Activated T-cell treated with anti-CD3 and anti-CD28 coated beads for 24 hours (primary cell): ENCODE measurements around the gene ITPKA.

Source experiments
- DNase-seq: peaks from one replicate; pipeline ENCODE4 v3.0.0-alpha.2; 2020; ENCODE audit warnings: low read depth

The ITPKA gene

DNA sequence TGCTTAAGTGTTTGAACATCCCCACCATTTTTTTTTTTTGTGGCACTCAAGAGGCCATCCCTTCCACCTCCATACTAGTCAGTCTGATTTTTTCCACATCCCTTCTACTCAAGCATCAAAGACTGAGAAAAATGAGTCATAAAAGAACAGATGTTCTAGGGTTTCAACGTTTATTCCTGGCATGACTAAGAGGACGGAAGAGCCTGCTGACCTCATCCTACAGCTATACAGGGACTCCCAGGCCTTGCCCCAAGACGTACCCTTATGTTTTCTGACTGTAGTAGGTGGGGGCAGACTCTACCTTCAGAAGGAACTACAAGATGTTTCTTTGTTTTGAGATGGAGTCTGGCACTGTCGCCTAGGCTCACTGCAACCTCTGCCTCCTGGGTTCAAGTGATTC, 3.3 kb upstream of the ITPKA start:
- no peak for DNase-seq

DNA sequence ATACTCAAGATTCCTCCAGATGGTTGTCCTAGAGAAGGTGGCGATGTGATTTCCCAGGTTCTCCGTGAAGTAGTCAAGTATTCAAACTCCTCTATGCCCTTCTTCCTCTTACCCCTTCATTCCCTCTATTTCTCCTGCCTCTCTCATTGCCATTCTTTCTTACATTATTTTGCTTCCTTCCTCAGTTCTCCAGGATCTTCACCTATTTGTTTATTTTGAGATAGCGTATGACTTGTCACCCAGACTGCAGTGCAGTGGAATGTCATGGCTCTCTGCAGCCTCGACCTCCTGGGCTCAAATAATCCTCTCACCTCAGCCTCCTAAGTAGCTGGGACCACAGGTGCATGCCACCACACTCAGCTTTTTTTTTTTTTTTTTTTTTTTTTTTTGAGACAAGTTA, 1.8 kb upstream of the ITPKA start:
- no peak for DNase-seq

DNA sequence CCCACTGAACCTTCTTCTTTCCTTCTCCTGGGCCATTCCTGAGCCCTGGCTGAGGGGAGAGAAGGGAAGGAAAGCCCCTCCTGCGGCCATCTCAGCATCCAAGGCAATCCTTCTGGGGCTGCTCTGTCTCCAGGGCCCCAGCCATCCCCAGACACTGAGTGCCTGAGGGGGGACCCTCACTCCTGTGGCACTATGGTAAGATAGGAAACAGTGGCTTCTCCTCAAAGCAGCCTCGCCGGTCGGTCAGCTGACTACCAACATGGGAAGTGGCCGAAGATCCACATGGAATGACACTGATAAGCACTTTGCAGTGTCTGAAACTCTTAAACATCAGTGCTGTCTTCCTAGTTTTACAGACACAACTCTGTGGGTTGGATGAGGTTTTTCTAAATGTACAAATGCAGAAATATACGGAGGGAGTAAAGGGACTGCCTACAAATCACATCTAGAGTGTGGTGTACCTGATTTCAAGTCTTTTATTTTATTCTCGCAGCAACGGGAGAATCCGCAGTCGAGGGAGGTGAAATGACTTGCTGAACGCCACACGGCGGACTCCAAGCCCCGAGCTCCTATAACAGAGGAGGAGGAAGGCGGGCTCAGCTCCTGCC, 973 bp upstream of the ITPKA start:
- DNase-seq: no peak

DNA sequence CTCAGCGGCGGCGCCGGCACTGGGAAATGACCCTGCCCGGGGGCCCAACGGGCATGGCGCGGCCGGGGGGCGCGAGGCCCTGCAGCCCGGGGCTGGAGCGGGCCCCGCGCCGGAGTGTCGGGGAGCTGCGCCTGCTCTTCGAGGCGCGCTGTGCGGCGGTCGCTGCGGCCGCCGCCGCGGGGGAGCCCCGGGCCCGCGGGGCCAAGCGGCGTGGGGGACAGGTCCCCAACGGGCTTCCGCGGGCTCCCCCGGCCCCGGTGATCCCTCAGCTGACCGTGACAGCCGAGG, 172 bp downstream of the ITPKA start:
- no peak for DNase-seq

DNA sequence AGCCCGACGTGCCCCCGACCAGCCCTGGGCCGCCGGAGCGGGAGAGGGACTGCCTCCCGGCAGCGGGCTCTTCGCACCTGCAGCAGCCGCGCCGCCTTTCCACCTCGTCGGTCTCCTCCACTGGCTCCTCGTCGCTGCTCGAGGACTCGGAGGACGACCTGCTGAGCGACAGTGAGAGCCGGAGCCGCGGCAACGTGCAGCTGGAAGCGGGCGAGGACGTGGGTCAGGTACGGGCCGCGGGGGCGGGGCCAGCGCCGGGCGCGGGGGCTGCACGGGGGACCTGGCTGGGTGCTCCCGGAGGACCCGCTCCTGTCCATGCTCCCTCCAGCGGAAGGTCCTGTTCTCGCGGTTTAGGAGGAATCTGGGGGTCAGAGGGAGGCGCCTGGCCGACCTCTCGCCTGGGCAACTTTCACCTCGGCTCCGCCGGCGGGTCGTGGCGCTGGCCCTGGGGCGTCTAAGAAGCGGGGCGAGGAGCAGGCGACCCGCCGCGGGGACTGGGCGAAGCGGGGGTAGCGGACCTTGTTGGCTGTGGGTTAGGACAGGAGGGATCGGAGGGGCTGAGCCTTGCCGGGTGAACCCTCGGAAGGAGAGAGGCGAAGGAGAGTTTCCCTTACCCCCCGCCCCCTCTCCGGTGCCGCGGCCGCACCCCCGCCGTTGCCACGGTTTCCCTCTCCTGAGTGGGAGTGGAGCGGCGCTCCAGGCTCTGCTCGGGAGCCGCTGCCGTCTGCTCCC, 682 bp downstream of the ITPKA start:
- no peak for DNase-seq

DNA sequence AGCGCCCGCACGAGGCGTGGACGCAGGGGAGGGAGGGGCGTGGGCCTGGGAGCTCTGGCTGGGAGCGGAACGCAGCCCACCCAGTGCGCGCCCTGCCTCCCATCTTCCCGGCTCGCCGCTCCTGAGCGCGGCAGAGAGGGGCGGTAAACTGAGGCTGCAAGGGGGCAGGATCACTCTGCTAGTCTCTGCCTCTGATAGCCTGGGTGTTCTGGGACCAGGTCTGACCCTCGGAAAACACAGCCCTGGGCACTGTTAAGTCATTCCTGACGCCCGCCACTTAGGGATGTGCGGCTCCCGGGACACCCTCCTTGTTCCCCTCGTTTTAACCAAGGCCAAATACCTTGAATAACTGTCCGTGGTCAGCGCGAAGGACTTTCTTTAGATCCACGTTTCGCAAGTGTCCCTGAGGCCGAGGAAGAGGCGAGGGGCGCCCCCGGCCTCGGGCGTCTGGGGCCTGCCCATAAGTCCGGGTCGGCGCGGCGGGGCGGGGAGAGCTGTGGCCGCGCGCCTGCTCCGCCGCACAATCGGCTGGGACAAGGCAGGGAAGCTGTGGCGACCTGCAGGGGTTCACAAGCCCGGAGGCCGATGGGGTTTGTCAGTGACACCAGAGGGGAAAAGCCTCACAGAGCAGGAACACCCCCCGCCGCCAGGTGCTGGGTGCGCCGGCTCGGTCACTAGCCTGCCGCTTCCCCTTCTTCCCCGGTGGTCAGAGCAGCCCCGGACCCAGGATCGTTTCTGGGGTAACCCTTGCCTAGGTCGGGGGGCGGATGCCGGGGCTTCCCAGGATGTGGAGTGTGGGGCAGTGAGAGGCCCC, 1.5 kb downstream of the ITPKA start:
- no peak for DNase-seq

DNA sequence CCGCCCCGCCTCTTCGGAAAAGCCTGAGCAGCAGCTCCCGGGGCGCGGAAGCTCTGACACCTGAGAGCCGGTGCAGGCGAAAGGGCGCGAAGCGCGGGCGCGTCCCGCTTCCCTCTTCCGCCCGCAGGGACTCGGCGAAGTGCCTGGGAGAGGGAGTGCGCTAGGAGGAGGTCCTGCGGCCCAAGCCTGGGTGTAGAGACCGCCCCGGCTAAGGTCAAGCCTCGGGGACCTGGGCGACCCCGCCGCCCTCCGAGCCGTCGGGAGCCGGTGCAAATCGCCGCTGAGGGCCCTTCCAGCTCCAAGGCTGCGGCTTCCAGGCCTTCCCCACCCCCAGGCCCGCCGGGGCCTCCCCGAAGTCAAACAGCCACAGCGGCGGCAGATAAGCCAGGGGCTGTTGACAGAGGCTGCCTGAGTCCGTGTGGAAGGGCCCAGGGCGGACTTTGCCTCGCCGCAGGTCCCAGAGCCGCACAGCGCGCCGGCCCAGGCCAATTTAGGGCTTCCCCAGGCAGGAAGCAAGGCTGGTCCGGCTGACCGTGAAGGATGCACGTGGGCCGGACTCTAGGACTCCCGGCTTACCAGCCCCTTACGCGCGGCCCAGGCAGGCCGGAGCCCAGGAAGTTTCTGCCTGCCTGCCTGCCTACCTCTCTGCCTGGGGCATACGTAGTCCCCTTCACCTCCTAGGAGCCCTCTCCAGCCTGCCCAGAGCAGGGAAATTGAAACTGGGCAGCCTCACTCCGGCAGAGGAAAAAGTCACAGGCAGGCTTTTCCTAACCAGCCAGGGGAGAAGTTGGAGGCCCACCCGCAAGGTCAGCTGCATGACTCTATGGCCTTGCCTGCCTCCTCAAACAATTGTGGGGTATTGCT, 2.3 kb downstream of the ITPKA start:
- no peak for DNase-seq

DNA sequence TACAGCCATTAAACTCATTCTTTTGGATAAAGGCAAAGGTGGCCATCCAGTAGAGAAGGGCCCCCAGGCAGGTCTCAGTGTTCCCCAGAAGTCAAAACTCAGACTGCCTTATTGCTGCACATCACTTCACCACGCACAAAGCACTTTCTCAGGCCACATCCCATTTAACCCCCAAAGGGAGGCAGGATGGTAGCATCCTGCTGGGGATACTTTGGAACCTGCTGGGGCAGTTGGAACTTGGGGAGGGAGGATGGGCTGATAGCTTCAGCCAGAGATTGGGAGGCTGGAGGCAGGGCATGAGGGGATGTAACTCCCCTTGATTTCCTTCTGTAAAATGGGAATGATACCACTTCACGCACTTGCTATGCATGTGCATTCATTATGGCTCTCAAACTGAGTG, 5.0 kb downstream of the ITPKA start:
- no peak for DNase-seq

DNA sequence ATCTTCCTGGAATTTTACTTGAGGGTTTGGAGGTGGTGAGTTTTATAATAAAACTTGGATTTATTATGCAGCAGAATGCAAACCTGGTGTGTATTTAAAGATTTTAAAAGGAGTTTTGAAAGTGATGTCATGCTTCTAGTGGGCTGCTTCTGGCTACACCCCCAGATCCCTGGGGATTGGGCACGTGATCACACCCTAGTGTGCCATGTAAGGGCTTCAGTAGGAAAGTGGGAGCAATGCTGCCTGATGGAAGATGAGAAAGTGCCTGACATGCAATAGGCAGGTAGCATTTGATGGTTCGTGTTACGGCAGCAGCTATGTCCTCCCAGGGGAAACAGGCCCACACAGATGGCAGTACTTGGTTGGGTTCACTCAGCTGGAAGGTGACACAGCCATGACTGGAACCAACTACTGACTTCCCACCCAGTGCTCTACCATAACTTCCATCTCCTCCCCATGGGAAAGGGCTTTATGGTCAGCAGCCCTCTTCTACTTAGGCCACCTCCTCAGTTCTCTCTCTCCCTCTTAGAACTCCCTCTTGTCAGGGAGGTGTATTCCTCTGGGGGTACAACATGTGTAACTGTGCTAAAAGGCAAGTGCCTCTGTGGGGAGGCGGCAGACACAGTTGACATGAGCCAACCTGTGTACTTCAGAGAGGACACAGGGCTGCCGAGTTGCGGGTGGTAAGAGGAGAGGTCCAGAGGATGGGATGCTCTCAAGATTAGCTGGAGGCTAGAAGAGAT, 5.6 kb downstream of the ITPKA start:
- DNase-seq: no peak

DNA sequence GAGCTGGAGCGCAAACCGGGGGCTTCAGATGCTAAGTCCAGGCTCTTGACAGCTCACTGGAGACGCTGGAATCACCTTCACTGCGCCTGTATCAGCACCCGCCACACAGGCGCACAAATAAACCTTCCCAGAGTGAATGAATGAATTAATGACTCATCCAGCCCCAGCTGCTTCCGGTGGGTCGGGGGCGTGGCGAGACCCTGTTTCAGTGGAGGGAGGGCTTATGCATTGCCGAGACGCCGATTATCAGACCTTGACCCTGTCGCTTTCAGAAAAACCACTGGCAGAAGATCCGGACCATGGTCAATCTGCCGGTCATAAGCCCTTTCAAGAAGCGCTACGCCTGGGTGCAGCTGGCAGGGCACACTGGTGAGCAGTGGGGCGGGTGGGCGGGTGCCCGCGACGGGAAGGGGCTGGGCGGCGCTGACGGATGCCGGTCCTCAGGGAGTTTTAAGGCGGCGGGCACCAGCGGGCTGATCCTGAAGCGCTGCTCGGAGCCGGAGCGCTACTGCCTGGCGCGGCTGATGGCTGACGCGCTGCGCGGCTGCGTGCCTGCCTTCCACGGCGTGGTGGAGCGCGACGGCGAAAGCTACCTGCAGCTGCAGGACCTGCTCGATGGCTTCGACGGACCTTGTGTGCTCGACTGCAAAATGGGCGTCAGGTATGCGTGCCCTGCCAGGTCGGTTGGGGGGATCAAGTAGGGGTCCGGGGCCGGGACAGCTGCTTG, 7.7 kb downstream of the ITPKA start:
- DNase-seq: no peak

DNA sequence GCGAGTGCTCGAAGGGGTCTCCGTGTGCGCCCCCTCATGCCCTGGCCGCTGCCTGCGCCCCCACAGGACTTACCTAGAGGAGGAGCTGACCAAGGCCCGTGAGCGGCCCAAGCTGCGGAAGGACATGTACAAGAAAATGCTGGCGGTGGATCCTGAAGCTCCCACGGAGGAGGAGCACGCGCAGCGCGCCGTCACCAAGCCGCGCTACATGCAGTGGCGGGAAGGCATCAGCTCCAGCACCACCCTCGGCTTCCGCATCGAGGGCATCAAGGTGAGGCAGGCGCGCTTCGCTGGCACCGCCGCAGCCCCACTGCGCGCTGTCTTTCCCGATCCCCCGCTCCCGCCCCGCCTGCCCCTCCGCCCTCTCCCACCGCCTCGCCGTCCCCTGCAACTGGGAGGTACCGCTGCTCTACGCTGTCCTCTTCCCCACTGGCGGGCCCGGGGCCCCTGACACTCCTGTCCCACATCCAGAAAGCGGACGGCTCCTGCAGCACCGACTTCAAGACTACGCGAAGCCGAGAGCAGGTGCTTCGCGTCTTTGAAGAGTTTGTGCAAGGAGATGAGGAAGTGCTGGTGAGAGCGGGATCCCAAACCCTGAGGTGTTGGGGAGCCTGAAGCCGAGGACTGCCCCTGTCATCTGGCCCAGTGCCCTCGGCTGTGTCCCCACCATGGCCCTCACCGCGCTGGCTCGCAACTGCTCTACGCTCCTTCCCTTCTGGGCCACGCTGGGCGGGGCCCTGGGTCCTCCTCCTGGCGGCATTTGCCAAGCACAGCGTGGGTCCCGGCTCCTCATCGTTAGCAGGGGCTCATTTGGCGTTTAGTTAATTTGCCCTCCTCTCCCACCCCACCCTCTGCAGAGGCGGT, 8.5 kb downstream of the ITPKA start:
- no peak for DNase-seq

DNA sequence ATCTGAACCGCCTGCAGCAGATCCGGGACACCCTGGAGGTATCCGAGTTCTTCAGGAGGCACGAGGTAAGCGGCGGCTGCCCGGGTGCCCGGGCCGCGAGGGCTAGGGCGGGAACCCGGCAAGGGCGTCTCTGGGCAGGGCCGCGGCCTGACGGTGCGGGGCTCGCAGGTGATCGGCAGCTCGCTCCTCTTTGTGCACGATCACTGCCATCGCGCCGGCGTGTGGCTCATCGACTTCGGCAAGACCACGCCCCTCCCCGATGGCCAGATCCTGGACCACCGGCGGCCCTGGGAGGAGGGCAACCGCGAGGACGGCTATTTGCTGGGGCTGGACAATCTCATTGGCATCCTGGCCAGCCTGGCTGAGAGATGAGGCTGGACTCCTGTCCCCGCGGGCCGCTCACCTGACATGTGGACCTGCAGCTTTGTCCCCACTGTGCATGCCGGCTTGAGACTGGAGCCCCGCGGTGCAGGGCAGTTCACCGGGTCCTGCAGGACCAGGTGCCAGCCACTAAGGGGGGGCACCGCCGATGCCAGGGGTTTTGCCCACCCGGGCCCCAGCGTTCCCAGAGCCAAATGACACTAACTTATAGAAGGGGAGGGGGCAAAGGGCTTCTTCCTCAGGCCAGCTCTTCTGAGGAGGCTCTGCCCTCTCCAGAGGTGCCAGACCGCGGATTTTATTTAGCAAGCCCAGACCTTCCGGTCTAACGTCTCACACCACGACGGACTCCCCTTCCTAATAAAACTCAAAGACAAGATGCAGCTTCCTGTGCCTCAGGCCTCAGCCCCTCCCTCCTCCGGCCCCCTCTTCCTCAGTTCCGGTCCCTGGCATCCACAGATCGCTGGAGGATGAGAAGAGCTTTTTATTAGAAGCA, 9.4 kb downstream of the ITPKA start:
- DNase-seq: no peak

DNA sequence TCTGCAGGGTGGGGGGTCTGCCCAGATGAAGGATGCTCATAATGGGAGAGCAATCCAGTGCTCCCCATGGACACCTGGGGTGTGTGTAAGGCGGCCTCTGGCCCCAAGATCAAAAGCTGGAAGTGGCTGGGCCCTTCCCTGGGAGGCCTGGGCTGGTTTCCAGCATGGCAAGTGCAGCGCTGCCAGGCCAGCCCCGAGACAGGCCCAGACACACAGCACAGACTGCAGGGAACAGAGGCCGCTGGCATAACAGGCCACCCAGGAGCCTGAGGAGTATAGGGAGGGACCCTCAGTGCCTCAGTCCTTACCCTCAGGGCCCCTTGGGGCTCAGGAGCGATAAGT, 10.0 kb downstream of the ITPKA start:
- DNase-seq: no peak

DNA sequence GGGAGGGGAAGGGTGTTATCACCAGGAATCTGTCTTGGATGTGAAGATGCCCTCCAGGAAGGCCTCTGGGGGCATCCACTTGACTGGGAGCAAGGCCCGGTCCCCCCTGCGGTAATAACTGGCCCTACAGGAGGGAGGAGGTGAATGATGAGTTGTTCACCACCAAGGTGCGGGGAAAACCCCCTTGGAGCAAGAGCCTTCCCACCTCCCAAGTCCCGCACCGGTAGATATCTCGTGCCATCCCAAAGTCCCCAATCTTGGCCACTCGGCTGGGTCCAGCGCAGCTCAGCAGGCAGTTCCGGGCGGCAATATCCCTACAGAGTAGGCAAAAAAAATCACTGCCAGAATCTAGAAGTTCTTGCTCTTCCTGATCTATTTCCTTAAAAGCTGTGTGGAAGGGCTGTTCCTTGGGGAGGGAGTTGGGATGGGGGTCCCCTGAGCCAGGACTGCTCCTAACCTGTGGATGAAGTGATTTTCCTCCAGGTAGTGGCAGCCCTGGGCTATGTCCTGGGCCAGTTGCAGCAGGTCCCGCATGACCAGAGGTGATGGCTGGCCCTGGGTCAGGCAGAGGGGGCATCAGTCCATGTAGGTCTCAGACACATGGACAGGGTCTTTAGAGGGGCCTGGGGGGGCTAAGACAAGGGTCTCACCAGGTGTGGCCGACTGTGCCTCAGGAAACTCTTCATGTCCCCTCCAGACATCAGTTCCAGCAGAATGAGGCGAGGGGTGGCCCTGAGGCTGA, 11.2 kb downstream of the ITPKA start:
- no peak for DNase-seq

DNA sequence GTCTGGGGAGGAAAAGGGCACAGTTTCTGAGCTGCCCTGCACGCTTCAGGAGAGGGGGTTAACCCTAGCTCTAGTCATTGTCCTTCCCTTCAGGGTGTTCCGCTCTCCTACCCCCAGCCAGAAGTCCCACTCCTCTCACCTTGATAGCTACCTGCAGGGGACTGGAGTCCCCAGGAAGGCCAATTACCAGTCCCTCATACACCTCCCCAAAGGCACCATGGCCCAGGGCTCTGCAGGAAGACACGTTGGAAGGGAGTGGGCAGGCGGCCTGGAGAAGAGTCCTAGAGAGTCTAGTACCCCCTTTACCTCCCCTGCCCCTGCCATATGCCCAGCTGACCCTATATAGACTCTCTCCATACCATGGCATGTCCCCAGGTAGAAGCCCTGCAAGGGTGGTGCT, 12.1 kb downstream of the ITPKA start:
- DNase-seq: no peak

DNA sequence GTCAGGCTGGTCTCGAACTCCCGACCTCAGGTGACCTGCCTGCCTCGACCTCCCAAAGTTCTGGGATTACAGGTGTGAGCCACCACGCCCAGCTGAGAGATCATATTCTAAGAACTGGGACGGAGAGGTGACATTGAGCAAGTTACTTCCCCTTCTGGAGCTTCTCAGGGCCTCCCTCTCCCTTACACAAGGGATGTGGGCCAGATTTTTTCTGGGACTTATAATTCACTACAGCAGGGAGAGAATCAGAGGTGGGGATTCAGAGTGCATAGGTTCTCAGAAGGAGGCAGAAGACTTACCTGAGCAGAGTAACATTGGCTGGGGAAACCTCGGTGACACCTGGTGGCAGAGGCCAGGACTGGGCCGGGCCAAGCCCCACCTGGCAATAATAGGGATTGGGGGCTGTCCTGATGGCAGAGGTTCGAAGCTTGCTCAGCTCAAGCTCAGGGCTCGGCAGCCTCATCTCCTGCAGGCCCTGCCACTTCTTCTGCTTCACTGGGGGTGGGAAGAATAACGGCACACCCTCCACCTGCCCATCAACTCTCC, 13.2 kb downstream of the ITPKA start:
- DNase-seq: no peak

DNA sequence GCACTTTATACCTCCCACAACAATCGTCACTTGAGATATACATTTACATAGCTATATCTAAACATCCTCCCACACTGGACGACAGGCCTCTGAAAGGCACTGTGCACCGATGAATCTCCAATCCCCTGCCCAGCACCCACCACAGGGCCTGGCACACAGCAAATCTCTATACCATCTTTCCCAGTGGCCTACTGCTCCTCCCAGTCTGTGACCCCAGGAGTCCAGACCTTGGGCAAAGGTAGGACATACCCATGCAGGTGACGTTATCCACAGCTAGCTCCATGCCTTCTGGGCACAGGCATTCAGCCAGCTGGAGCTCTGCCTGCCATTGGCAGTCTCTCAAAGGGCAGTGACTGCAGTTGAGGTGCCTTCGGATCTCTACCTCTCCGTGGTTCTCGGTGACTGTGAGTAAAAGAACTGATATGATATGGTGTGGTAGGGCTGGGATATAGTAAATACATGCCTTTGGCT, 14.2 kb downstream of the ITPKA start:
- no peak for DNase-seq

DNA sequence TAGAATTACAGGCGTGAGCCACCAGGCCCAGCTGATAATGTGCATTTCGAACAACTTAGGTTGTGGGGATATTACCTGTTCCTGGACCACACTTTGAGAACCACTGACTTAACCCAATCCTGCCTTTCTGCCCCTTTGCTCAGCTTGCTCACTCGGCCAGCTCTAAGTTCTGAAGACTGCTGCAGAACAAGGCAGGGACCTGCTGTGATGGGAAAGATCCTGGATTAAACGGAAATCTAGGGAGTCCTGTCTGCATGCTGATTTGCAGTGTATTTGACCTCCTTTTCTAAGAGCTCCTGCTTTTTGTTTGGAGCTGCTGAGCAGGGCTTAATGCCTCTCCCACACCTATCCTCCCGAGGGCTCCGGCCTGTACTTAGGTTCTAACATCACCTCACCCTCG, 17.1 kb downstream of the ITPKA start:
- no peak for DNase-seq
